ENCODE data around the gene TMC8. TPM values are rescaled to one million over a fixed set of nuclear protein-coding genes. Genes with fewer than 3 reads are reported as not detected.

TMC8 gene
- polyA plus RNA-seq, 2 of the 4 experiments (the other 2 are of a cell fraction), result 0.14 to 0.26 TPM

Other genes with a start within 250 kb of the TMC8 start
- 1.3 and 3.4 TPM in 2 replicates for gene TNRC6C, start 172.1 kb upstream of the TMC8 start, polyA plus RNA-seq (2011; rRNA removed)
- gene TNRC6C, start 172.1 kb upstream of the TMC8 start, polyA plus RNA-seq (2017; fragmentation: RNase III; extraction: RNeasy Plus Mini Kit Qiagen cat#74134 plus additional on column Dnase treatment), result 1.7 to 2.4 TPM (median 1.9 TPM) in 3 replicates
- 4.7 and 5.1 TPM in 2 replicates for gene TMC6, start 2.0 kb upstream of the TMC8 start, polyA plus RNA-seq (2011; rRNA removed)
- gene TMC6, start 2.0 kb upstream of the TMC8 start, polyA plus RNA-seq (2017; fragmentation: RNase III; extraction: RNeasy Plus Mini Kit Qiagen cat#74134 plus additional on column Dnase treatment), result 9.1 to 10.2 TPM (median 9.4 TPM) in 3 replicates
- not detected in 2 replicates for gene C17orf99, start 15.6 kb downstream of the TMC8 start, polyA plus RNA-seq (2011; rRNA removed)
- gene C17orf99, start 15.6 kb downstream of the TMC8 start, polyA plus RNA-seq (2017; fragmentation: RNase III; extraction: RNeasy Plus Mini Kit Qiagen cat#74134 plus additional on column Dnase treatment), result not detected in 3 replicates
- 113 and 133 TPM in 2 replicates for gene SYNGR2, start 37.8 kb downstream of the TMC8 start, polyA plus RNA-seq (2011; rRNA removed)
- 102 to 108 TPM (median 106 TPM) in 3 replicates for gene SYNGR2, start 37.8 kb downstream of the TMC8 start, polyA plus RNA-seq (2017; fragmentation: RNase III; extraction: RNeasy Plus Mini Kit Qiagen cat#74134 plus additional on column Dnase treatment)
- 86.1 and 90.9 TPM in 2 replicates for gene TK1, start 56.3 kb downstream of the TMC8 start, polyA plus RNA-seq (2011; rRNA removed)
- 342 to 380 TPM (median 355 TPM) in 3 replicates for gene TK1, start 56.3 kb downstream of the TMC8 start, polyA plus RNA-seq (2017; fragmentation: RNase III; extraction: RNeasy Plus Mini Kit Qiagen cat#74134 plus additional on column Dnase treatment)
- gene AFMID, start 56.6 kb downstream of the TMC8 start, polyA plus RNA-seq (2011; rRNA removed), result 33.4 and 59.8 TPM in 2 replicates
- 43.4 to 46.0 TPM (median 45.2 TPM) in 3 replicates for gene AFMID, start 56.6 kb downstream of the TMC8 start, polyA plus RNA-seq (2017; fragmentation: RNase III; extraction: RNeasy Plus Mini Kit Qiagen cat#74134 plus additional on column Dnase treatment)
- gene BIRC5, start 83.5 kb downstream of the TMC8 start, polyA plus RNA-seq (2011; rRNA removed), result 45.4 and 51.9 TPM in 2 replicates
- 93.5 to 116 TPM (median 109 TPM) in 3 replicates for gene BIRC5, start 83.5 kb downstream of the TMC8 start, polyA plus RNA-seq (2017; fragmentation: RNase III; extraction: RNeasy Plus Mini Kit Qiagen cat#74134 plus additional on column Dnase treatment)
- not detected in 2 replicates for gene TMEM235, start 100.9 kb downstream of the TMC8 start, polyA plus RNA-seq (2011; rRNA removed)
- not detected in 3 replicates for gene TMEM235, start 100.9 kb downstream of the TMC8 start, polyA plus RNA-seq (2017; fragmentation: RNase III; extraction: RNeasy Plus Mini Kit Qiagen cat#74134 plus additional on column Dnase treatment)
- 13.3 and 14.7 TPM in 2 replicates for gene SOCS3, start 229.3 kb downstream of the TMC8 start, polyA plus RNA-seq (2011; rRNA removed)
- gene SOCS3, start 229.3 kb downstream of the TMC8 start, polyA plus RNA-seq (2017; fragmentation: RNase III; extraction: RNeasy Plus Mini Kit Qiagen cat#74134 plus additional on column Dnase treatment), result 10.9 to 13.5 TPM (median 11.5 TPM) in 3 replicates
- 29.5 and 29.6 TPM in 2 replicates for gene PGS1, start 247.9 kb downstream of the TMC8 start, polyA plus RNA-seq (2011; rRNA removed)
- gene PGS1, start 247.9 kb downstream of the TMC8 start, polyA plus RNA-seq (2017; fragmentation: RNase III; extraction: RNeasy Plus Mini Kit Qiagen cat#74134 plus additional on column Dnase treatment), result 23.4 to 27.0 TPM (median 23.7 TPM) in 3 replicates